PC-9 (cell line): ENCODE data around the gene SBF2.

Experiments used
- CTCF ChIP-seq: fragments of 200-600 bp; sonication (generic); conservative IDR thresholded peaks from 2 replicates; pipeline ENCODE4 v1.6.1; 2017; ENCODE audit warnings: mixed run types, antibody characterized with exemption, mild to moderate bottlenecking, moderate library complexity
- EZH2 ChIP-seq: fragments of 200-600 bp; sonication (generic); IDR thresholded peaks from 2 replicates; pipeline ENCODE4 v1.8.0; 2017; ENCODE audit warnings: antibody characterized with exemption, low read depth

DNA sequence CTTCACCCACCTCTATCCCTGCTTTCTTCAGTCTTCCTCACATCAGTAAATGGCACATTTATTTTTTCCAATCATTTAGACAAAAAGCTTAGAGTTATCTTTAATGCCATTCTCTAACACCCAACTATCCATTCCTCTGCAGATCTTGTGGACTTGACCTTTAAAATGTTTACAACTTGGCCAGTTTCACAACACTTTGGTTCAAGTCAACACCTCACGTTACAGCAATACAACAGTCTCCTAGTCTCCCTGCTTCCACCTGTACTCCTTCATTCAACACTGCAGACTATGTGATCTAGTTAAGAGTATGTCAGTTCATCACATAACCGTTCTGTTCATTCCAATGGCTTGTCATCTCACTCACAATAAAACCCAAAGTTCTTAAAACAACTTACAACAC lies 325.0 kb downstream of the SBF2 start:
- TF ChIP-seq CTCF (no peak), EZH2 (no peak)
